ENCODE data around the gene PIKFYVE. TPM values are rescaled to one million over a fixed set of nuclear protein-coding genes. Genes with fewer than 3 reads are reported as not detected.

PIKFYVE gene
- total and polyA plus RNA-seq, 3 donors from 2014 or later, result 29.0 to 55.0 (median 50.0) TPM

- H3K36me3 ChIP-seq (ENCODE audit: low read depth, missing control alignments), result no peaks in the 10 kb centered on the region
- WGBS, 2 donors, result 81 to 93% methylated on average over 1 of the region's 1 CpG
- H3K9me3 ChIP-seq, result no peaks in the 10 kb centered on the region
- no peak overlapping the region for H3K27ac ChIP-seq
- no peak overlapping the region for H3K4me3 ChIP-seq
- H3K27me3 ChIP-seq, result no peaks in the 10 kb centered on the region
- no peak for DNase-seq
- TF ChIP-seq POLR2A (IDR thresholded peaks at IDR 0.05) (no peak), CTCF (IDR thresholded peaks at IDR 0.05) (no peak)
- intact Hi-C loops (cut with DNase I; ENCODE audit: low total_unique reads), result no loop called here
- H3K4me1 ChIP-seq, result no peaks in the 10 kb centered on the region
Observed at GRCh38 chr2:208297961-208298360, 31.9 kb downstream of the PIKFYVE start.

DNA sequence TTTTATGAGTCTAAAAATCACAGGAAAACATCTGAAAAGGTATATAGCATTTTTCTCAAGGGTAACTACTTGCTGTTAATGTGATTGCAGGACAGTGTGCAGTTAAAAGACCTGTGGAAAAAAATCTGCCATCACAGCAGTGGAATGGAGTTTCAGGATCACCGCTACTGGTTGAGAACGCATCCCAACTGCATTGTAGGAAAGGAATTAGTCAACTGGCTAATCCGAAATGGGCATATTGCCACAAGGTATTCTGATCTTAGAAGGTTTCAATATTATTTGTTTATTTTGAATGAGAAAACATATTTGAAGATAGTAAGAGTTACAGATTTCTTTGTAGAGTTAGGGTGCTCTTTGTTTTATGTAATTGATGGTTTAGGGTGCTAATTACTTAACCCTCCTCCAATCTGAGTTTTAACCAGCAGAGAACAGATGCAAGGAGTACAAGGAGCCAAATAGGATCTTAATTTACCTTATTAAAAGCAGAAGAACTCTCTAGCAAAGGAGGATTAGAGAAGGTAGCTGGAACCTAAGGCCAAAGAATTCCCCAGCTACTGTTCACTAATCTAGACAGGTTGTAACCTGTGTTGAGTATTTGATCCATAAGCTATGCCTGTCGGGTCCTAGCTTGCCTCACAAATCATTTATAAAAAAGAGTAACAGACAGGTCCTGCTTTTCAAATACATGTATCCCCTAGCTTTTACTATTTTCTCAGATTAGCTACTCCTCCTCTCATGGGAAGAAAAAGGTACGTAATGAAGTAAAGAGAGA lies 35.0 kb downstream of the PIKFYVE start:
- no peak for DNase-seq
- no peaks in the 10 kb centered on the region for H3K36me3 ChIP-seq (ENCODE audit: low read depth, missing control alignments)
- 95% methylated on average over 5 of the region's 5 CpGs for WGBS, 2 donors

DNA sequence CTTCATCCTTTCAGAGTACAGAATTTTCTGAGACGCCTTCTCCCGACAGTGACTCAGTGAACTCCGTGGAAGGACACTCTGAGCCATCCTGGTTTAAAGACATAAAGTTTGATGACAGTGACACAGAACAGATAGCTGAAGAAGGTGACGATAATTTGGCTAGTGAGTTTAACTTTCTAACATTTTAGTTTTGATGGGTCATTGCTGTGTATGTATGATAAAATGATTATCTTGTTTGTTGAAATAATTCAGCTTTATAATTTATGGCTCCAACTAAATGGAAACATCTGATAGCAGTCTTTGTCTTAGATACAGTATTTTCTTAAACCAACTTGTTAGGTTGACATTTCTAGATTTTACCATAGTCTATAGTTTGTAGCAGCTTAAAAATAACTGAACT lies 38.1 kb downstream of the PIKFYVE start:
- H3K27ac ChIP-seq, result no peak overlapping the region
- intact Hi-C loops (cut with DNase I; ENCODE audit: low total_unique reads), result no loop called here
- no peaks in the 10 kb centered on the region for H3K36me3 ChIP-seq (ENCODE audit: low read depth, missing control alignments)
- H3K27me3 ChIP-seq, result no peaks in the 10 kb centered on the region
- DNase-seq, result no peak
- WGBS, 2 donors, result 70 to 74% methylated on average over 4 of the region's 4 CpGs
- no peak overlapping the region for H3K4me3 ChIP-seq
- H3K4me1 ChIP-seq, result no peaks in the 10 kb centered on the region
- no peaks in the 10 kb centered on the region for H3K9me3 ChIP-seq
- TF ChIP-seq POLR2A (IDR thresholded peaks at IDR 0.05) (no peak), CTCF (IDR thresholded peaks at IDR 0.05) (no peak)

More for the DNA sequence above, 35.0 kb downstream of the PIKFYVE start:
- H3K4me3 ChIP-seq, result no peak overlapping the region
- no peaks in the 10 kb centered on the region for H3K27me3 ChIP-seq
- H3K4me1 ChIP-seq, result no peaks in the 10 kb centered on the region
- TF ChIP-seq CTCF (IDR thresholded peaks at IDR 0.05), result no peak
- TF ChIP-seq POLR2A (IDR thresholded peaks at IDR 0.05), result no peak
- intact Hi-C loops (cut with DNase I; ENCODE audit: low total_unique reads), result no loop called here
- no peak overlapping the region for H3K27ac ChIP-seq
- H3K9me3 ChIP-seq, result no peaks in the 10 kb centered on the region

DNA sequence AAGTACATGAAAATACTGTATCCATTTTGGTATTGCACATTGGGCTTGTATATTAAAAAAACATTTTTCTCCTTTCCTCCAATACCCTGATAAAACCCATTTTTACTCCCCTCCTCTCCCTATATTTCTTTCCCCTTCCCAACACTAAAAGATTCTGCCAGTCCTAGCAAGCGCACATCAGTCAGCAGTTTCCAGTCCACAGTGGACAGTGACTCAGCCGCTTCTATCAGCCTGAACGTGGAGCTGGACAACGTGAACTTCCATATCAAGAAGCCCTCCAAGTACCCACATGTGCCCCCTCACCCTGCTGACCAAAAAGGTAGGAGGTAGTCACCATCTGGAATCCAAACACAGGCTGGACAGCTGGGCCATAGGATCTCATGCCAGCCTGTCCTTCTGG lies 38.6 kb downstream of the PIKFYVE start:
- WGBS, 2 donors, result 93 to 95% methylated on average over 4 of the region's 4 CpGs
- Histone ChIP-seq H3K27ac (no peak overlapping the region), H3K36me3 (ENCODE audit: low read depth, missing control alignments) (no peaks in the 10 kb centered on the region), H3K4me1 (no peaks in the 10 kb centered on the region), H3K9me3 (no peaks in the 10 kb centered on the region), H3K27me3 (no peaks in the 10 kb centered on the region), H3K4me3 (no peak overlapping the region)
- intact Hi-C loops (cut with DNase I; ENCODE audit: low total_unique reads), result no loop called here
- no peak for TF ChIP-seq CTCF (IDR thresholded peaks at IDR 0.05)
- no peak for TF ChIP-seq POLR2A (IDR thresholded peaks at IDR 0.05)
- no peak for DNase-seq

- no peak overlapping the region for H3K4me3 ChIP-seq
- no peak overlapping the region for H3K27ac ChIP-seq
- intact Hi-C loops (cut with DNase I; ENCODE audit: low total_unique reads), result no loop called here
- no peaks in the 10 kb centered on the region for H3K9me3 ChIP-seq
- DNase-seq, result no peak
- H3K27me3 ChIP-seq, result no peaks in the 10 kb centered on the region
- 97 to 100% methylated on average over 1 of the region's 1 CpG for WGBS, 2 donors
- no peaks in the 10 kb centered on the region for H3K36me3 ChIP-seq (ENCODE audit: low read depth, missing control alignments)
- no peaks in the 10 kb centered on the region for H3K4me1 ChIP-seq
- TF ChIP-seq CTCF (IDR thresholded peaks at IDR 0.05) (no peak), POLR2A (IDR thresholded peaks at IDR 0.05) (no peak)
Observed at GRCh38 chr2:208306291-208306690, 40.2 kb downstream of the PIKFYVE start.
